HG03521 (cell line): Measurements from ENCODE around the gene LRFN5.
"Not testable (repeated sequence)": the region's sequence is repeated elsewhere in the genome, so short reads cannot be mapped to it uniquely, and the experiment has no call there.

Experiments used
- ATAC-seq: cut with Tn5 transposase; IDR thresholded peaks from one replicate; pipeline ENCODE4 v1.9.1; 2021; ENCODE audit warnings: mild to moderate bottlenecking, moderate library complexity; ENCODE audit not compliant: unreplicated experiment

Gene LRFN5

GRCh38 chr14:41606532-41607303 is at the start of gene LRFN5:
LRFN5 (plus strand) TSS chr14:41606876.
- no peak for ATAC-seq

GRCh38 chr14:41558490-41558889 is 48.2 kb upstream of the LRFN5 start:
- ATAC-seq = no peak

- not testable (repeated sequence) for ATAC-seq
Measured at GRCh38 chr14:41566864-41567263, 39.8 kb upstream of the LRFN5 start.

- ATAC-seq = no peak
Measured at GRCh38 chr14:41568979-41569378, 37.7 kb upstream of the LRFN5 start.

- no peak for ATAC-seq
Measured at GRCh38 chr14:41570415-41571155, 36.1 kb upstream of the LRFN5 start.

- no peak for ATAC-seq
Measured at GRCh38 chr14:41586237-41586636, 20.4 kb upstream of the LRFN5 start.

- ATAC-seq = no peak
Measured at GRCh38 chr14:41597647-41598046, 9.0 kb upstream of the LRFN5 start.

- not testable (repeated sequence) for ATAC-seq
Measured at GRCh38 chr14:41599805-41600385, 6.8 kb upstream of the LRFN5 start.

GRCh38 chr14:41604721-41605531 is 1.8 kb upstream of the LRFN5 start:
- ATAC-seq = no peak

- no peak for ATAC-seq
Measured at GRCh38 chr14:41605550-41606281, 960 bp upstream of the LRFN5 start.

GRCh38 chr14:41606282-41606531 is 469 bp upstream of the LRFN5 start:
- ATAC-seq = no peak

GRCh38 chr14:41607304-41607775 is 664 bp downstream of the LRFN5 start:
- no peak for ATAC-seq

GRCh38 chr14:41607966-41608663 is 1.4 kb downstream of the LRFN5 start:
- ATAC-seq = no peak

GRCh38 chr14:41608681-41609390 is 2.2 kb downstream of the LRFN5 start:
- no peak for ATAC-seq

GRCh38 chr14:41609704-41610183 is 3.1 kb downstream of the LRFN5 start:
- ATAC-seq = no peak

GRCh38 chr14:41615011-41615595 is 8.4 kb downstream of the LRFN5 start:
- no peak for ATAC-seq

GRCh38 chr14:41623736-41624135 is 17.1 kb downstream of the LRFN5 start:
- no peak for ATAC-seq

- ATAC-seq = no peak
Measured at GRCh38 chr14:41629876-41630275, 23.2 kb downstream of the LRFN5 start.

GRCh38 chr14:41634286-41634685 is 27.6 kb downstream of the LRFN5 start:
- ATAC-seq = no peak
